D721Med (cell line): ENCODE data around the gene PAK2.
"Not testable (repeated sequence)": the region's sequence is repeated elsewhere in the genome, so short reads cannot be mapped to it uniquely, and the experiment has no call there.

Experiments
- DNase-seq: peaks from one replicate; pipeline ENCODE4 v3.0.0; 2011; ENCODE audit warnings: low spot score; ENCODE audit not compliant: insufficient read length
- FAIRE-seq: peaks from 2 replicates; lab custom pipeline; 2011; peaks lifted over from hg19 to GRCh38; lab: Jason Lieb, UNC
- CTCF ChIP-seq: IDR thresholded peaks from 2 replicates; pipeline ENCODE4 v1.5.1; 2012; ENCODE audit warnings: mild to moderate bottlenecking, control low read depth; ENCODE audit not compliant: insufficient read depth; ENCODE audit errors: missing control alignments

The PAK2 gene

GRCh38 chr3:196849180-196849741 is 109.6 kb downstream of the PAK2 start:
- TF ChIP-seq CTCF = no peak
- DNase-seq = no peak
- FAIRE-seq = no peak

GRCh38 chr3:196863000-196863399 is 123.3 kb downstream of the PAK2 start:
- DNase-seq, FAIRE-seq: not testable (repeated sequence)

- FAIRE-seq = no peak
- TF ChIP-seq CTCF = no peak
- no peak for DNase-seq
These were observed 127.5 kb downstream of the PAK2 start for GRCh38 chr3:196867155-196867506.

- DNase-seq = peak; percentile 57
- no peak for FAIRE-seq
- no peak for TF ChIP-seq CTCF
These were observed 128.0 kb downstream of the PAK2 start, which contains the start of gene SENP5 for GRCh38 chr3:196867507-196868296. TSS of gene SENP5 (plus strand) at chr3:196867920. CDS start at chr3:196885182, 17,262 bp downstream.

- no peak for TF ChIP-seq CTCF
- FAIRE-seq (no peak), DNase-seq (no peak)
These were observed 128.6 kb downstream of the PAK2 start for GRCh38 chr3:196868297-196868661.

- FAIRE-seq = no peak
- no peak for DNase-seq
- no peak for TF ChIP-seq CTCF
These were observed 132.7 kb downstream of the PAK2 start for GRCh38 chr3:196872316-196872715.

GRCh38 chr3:196874511-196875094 is 134.9 kb downstream of the PAK2 start:
- not testable (repeated sequence) for FAIRE-seq, DNase-seq

GRCh38 chr3:196875258-196875657 is 135.6 kb downstream of the PAK2 start:
- TF ChIP-seq CTCF = no peak
- FAIRE-seq (no peak), DNase-seq (no peak)
